Liver (tissue), 9 donors: ENCODE data around the gene XNDC1N. TPM values are rescaled to one million over a fixed set of nuclear protein-coding genes. Genes with fewer than 3 reads are reported as not detected.

Experiments used
- DNase-seq: peaks from one replicate; pipeline ENCODE4 v3.0.0-alpha.2; 2017; ENCODE audit warnings: low spot score
- H3K27ac ChIP-seq, 2 donors: one replicate each; pipeline ENCODE4 v1.7.0; 2013; ENCODE audit warnings: inconsistent platforms in 2 of 2, low read length in 2 of 2, control low read depth in 1 of 2, low read depth in 1 of 2, mild to moderate bottlenecking in 1 of 2
- H3K27me3 ChIP-seq, 4 donors: one replicate each; pipeline versions ENCODE4 v1.6.1 to v1.7.0; 2013; ENCODE audit warnings: low read length in 3 of 4, inconsistent platforms in 1 of 4, mild to moderate bottlenecking in 1 of 4, moderate library complexity in 1 of 4; ENCODE audit not compliant: control insufficient read depth in 4 of 4, insufficient read depth in 4 of 4
- H3K36me3 ChIP-seq, 4 donors: one replicate each; pipeline versions ENCODE4 v1.6.1 to v1.7.0; 2013; ENCODE audit warnings: low read length in 3 of 4, mild to moderate bottlenecking in 3 of 4, low read depth in 1 of 4, moderate library complexity in 1 of 4; ENCODE audit not compliant: control insufficient read depth in 4 of 4, insufficient read depth in 3 of 4
- H3K4me1 ChIP-seq, 4 donors: one replicate each; pipeline versions ENCODE4 v1.6.1 to v1.7.0; 2013; ENCODE audit warnings: low read length in 3 of 4, mild to moderate bottlenecking in 3 of 4, moderate library complexity in 1 of 4; ENCODE audit not compliant: control insufficient read depth in 4 of 4, insufficient read depth in 4 of 4
- H3K4me3 ChIP-seq, 3 donors: one replicate each; pipeline versions ENCODE4 v1.6.1 to v1.7.0; 2013; ENCODE audit warnings: low read length in 3 of 3, control low read depth in 1 of 3, low read depth in 1 of 3, mild to moderate bottlenecking in 1 of 3
- H3K9ac ChIP-seq, 2 donors: one replicate each; pipeline ENCODE4 v1.7.0; 2013; ENCODE audit warnings: low read length in 2 of 2, mild to moderate bottlenecking in 2 of 2, moderate library complexity in 2 of 2, control low read depth in 1 of 2, low read depth in 1 of 2
- H3K9me3 ChIP-seq, 4 donors: one replicate each; pipeline versions ENCODE4 v1.6.1 to v1.7.0; 2013; ENCODE audit warnings: low read length in 3 of 4; ENCODE audit not compliant: control insufficient read depth in 4 of 4
- EGR1 ChIP-seq, 2 donors: IDR thresholded peaks; 2 replicates each; pipeline ENCODE4 v1.6.1; 2016 to 2018; ENCODE audit warnings: antibody characterized with exemption in 2 of 2, low read depth in 2 of 2
- FOXA2 ChIP-seq: IDR thresholded peaks from 2 replicates; pipeline ENCODE4 v1.6.1; 2016; ENCODE audit warnings: antibody characterized with exemption
- GABPA ChIP-seq, 2 donors: IDR thresholded peaks in 1 of 2; conservative IDR thresholded peaks in 1 of 2; 2 replicates each; pipeline ENCODE4 v1.6.1; 2016; ENCODE audit warnings: antibody characterized with exemption in 2 of 2, mild to moderate bottlenecking in 1 of 2, moderate library complexity in 1 of 2
- HNF4A ChIP-seq, 2 donors: conservative IDR thresholded peaks; 2 replicates each; pipeline ENCODE4 v1.6.1; 2016; ENCODE audit warnings: antibody characterized with exemption in 2 of 2, mild to moderate bottlenecking in 2 of 2
- HNF4G ChIP-seq: IDR thresholded peaks from 2 replicates; pipeline ENCODE4 v1.6.1; 2016; ENCODE audit warnings: antibody characterized with exemption
- JUND ChIP-seq, 2 donors: IDR thresholded peaks; 2 replicates each; pipeline ENCODE4 v1.6.1; 2016; ENCODE audit warnings: antibody characterized with exemption in 2 of 2
- NR2F2 ChIP-seq: IDR thresholded peaks from 2 replicates; pipeline ENCODE4 v1.6.1; 2016; ENCODE audit warnings: antibody characterized with exemption
- RAD21 ChIP-seq, 2 donors: IDR thresholded peaks; 2 replicates each; pipeline ENCODE4 v1.6.1; 2016; ENCODE audit warnings: antibody characterized with exemption in 2 of 2, mild to moderate bottlenecking in 2 of 2
- RXRA ChIP-seq, 2 donors: IDR thresholded peaks; 2 replicates each; pipeline ENCODE4 v1.6.1; 2017 to 2018; ENCODE audit warnings: antibody characterized with exemption in 2 of 2, mild to moderate bottlenecking in 1 of 2
- SP1 ChIP-seq: IDR thresholded peaks from 2 replicates; pipeline ENCODE4 v1.6.1; 2018; ENCODE audit warnings: antibody characterized with exemption, mild to moderate bottlenecking
- YY1 ChIP-seq: IDR thresholded peaks from 2 replicates; pipeline ENCODE4 v1.6.1; 2016; ENCODE audit warnings: antibody characterized with exemption, mild to moderate bottlenecking
- WGBS: extraction: QIAGEN DNeasy Blood & Tissue Kit; methylation state at CpG from one replicate; pipeline ENCODE4 v1.1.7; 2013; 5-methylcytosine and 5-hydroxymethylcytosine counted together
- polyA plus RNA-seq, 2 donors: library from polyadenylated mRNA; stranded (reverse) in 1 of 2; unstranded in 1 of 2; fragments of 200-250 nt in 1 of 2; fragments of >200 nt in 1 of 2; fragmentation: Nextera tagmentation in 1 of 2; extraction: Ambion mirVana in 1 of 2; gene quantifications; one replicate each; pipeline versions ENCODE4 v1.2.1 to v1.2.3, GENCODE V29; 2013 to 2015
- total RNA-seq, 2 donors: library from RNA; depleted of rRNA; stranded (reverse); fragments of >200 nt; gene quantifications; one replicate each; pipeline ENCODE4 v1.2.3, GENCODE V29; 2014
- TF ChIP-seq, protein P1 (sequence below): fragments of 150-350 bp; IDR thresholded peaks from 2 replicates; pipeline ENCODE4 v1.5.1; 2017; ENCODE audit warnings: improper control_type of control experiment, low read depth, low read length; ENCODE audit not compliant: missing input control
- TF ChIP-seq, protein P2 (sequence below): IDR thresholded peaks from 2 replicates; pipeline ENCODE4 v1.6.1; 2016; ENCODE audit warnings: antibody characterized with exemption
- TF ChIP-seq, protein P3 (sequence below): IDR thresholded peaks from 2 replicates; pipeline ENCODE4 v1.6.1; 2016; ENCODE audit warnings: antibody characterized with exemption
- TF ChIP-seq, protein P4 (sequence below): IDR thresholded peaks from 2 replicates; pipeline ENCODE4 v1.6.1; 2016; ENCODE audit warnings: antibody characterized with exemption, mild to moderate bottlenecking
- donor health status: healthy.
- donor health status: healthy.
- donor health status: healthy.
- donor health status: healthy.
- donor health status: healthy.

Gene XNDC1N
- total and polyA plus RNA-seq, 4 donors: 0.59 to 7.9 (median 3.8) TPM

DNA sequence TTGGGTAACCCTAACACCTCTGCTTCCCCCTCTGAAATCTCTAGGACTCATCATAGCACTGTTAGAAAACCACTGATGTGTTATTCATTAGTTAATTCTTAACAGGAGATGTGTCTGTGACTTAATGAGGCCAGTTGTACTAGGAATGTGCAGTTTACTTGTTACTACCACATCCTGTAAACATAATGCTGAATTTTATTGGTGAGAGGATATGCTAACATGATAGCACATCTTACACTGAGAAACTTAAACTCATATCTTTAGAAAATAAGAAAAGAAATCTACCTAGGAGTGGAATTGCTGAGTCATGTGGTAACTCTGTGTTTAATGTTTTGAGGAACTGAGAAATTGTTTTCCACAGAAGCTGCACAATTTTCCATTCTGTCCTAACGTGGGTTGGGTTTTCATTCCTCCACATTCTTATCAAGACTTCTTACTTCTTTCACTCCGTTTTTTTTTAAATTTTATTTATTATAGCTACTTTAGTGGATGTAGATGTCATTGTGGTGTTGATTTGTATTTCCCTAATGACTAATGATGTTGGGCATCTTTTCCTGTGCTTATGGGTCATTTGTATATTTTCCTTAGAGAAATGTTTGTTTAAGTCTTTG lies 34.1 kb upstream of the XNDC1N start:
- TF ChIP-seq RAD21 (IDR thresholded peaks at IDR 0.05) (no peak), JUND (IDR thresholded peaks at IDR 0.05) (no peak), HNF4A (conservative IDR thresholded peaks at IDR 0.05) (no peak)
- TF ChIP-seq, protein P1, sequence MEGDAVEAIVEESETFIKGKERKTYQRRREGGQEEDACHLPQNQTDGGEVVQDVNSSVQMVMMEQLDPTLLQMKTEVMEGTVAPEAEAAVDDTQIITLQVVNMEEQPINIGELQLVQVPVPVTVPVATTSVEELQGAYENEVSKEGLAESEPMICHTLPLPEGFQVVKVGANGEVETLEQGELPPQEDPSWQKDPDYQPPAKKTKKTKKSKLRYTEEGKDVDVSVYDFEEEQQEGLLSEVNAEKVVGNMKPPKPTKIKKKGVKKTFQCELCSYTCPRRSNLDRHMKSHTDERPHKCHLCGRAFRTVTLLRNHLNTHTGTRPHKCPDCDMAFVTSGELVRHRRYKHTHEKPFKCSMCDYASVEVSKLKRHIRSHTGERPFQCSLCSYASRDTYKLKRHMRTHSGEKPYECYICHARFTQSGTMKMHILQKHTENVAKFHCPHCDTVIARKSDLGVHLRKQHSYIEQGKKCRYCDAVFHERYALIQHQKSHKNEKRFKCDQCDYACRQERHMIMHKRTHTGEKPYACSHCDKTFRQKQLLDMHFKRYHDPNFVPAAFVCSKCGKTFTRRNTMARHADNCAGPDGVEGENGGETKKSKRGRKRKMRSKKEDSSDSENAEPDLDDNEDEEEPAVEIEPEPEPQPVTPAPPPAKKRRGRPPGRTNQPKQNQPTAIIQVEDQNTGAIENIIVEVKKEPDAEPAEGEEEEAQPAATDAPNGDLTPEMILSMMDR: no peak
- Histone ChIP-seq H3K9me3 (no peaks in the 10 kb centered on the region), H3K9ac (no peak overlapping the region), H3K4me1 (no peaks in the 10 kb centered on the region), H3K27ac (no peak overlapping the region), H3K36me3 (peaks cover 0 to 17% (median 6%) of the 10 kb centered on the region in 4 donors), H3K27me3 (no peaks in the 10 kb centered on the region), H3K4me3 (no peak overlapping the region)
- no peak for DNase-seq
- WGBS: 67% methylated on average over 2 of the region's 2 CpGs

DNA sequence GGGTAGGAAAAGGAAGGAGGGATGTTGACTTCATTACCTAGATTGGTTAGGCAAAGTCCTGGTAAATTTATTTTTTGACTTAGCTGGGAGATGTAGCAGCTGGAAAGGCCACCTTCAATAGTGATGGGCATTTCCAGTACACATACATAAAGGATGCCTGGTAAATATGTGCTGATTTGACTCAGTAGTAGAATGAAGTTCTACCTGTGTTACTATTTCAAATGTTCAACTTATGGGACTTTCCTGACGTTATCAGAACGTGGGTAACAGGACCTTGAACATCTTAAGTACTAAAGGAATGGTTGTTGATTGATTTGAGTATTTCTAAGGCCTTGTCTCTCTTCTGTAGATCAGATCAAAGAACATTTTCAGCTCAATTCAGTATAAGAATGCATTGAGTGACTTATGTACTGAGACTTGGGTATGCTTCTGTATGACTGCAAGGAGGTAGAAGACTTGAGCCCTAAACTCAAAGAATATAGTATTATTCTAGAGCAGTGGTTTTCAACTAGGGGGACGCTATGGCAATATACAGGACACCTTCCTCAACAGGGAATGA lies 27.6 kb upstream of the XNDC1N start:
- no peak overlapping the region for H3K4me3 ChIP-seq
- no peak for DNase-seq
- no peak overlapping the region for H3K9ac ChIP-seq
- 63% methylated on average over 3 of the region's 3 CpGs for WGBS
- TF ChIP-seq RXRA (IDR thresholded peaks at IDR 0.05): no peak
- TF ChIP-seq, protein P2, sequence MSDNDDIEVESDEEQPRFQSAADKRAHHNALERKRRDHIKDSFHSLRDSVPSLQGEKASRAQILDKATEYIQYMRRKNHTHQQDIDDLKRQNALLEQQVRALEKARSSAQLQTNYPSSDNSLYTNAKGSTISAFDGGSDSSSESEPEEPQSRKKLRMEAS: no peak
- TF ChIP-seq FOXA2: no peak
- no peak for TF ChIP-seq NR2F2
- no peak for TF ChIP-seq EGR1 (IDR thresholded peaks at IDR 0.05; ENCODE audit: low read depth in 2 of 2)
- TF ChIP-seq, protein P3, sequence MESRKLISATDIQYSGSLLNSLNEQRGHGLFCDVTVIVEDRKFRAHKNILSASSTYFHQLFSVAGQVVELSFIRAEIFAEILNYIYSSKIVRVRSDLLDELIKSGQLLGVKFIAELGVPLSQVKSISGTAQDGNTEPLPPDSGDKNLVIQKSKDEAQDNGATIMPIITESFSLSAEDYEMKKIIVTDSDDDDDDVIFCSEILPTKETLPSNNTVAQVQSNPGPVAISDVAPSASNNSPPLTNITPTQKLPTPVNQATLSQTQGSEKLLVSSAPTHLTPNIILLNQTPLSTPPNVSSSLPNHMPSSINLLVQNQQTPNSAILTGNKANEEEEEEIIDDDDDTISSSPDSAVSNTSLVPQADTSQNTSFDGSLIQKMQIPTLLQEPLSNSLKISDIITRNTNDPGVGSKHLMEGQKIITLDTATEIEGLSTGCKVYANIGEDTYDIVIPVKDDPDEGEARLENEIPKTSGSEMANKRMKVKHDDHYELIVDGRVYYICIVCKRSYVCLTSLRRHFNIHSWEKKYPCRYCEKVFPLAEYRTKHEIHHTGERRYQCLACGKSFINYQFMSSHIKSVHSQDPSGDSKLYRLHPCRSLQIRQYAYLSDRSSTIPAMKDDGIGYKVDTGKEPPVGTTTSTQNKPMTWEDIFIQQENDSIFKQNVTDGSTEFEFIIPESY: no peak
- TF ChIP-seq HNF4A (conservative IDR thresholded peaks at IDR 0.05): no peak
- no peak for TF ChIP-seq GABPA (IDR thresholded peaks at IDR 0.05 in 1 of 2, conservative IDR thresholded peaks at IDR 0.05 in 1 of 2)
- no peak for TF ChIP-seq RAD21 (IDR thresholded peaks at IDR 0.05)
- TF ChIP-seq JUND (IDR thresholded peaks at IDR 0.05): no peak
- TF ChIP-seq HNF4G: no peak
- no peak for TF ChIP-seq YY1
- TF ChIP-seq, protein P4, sequence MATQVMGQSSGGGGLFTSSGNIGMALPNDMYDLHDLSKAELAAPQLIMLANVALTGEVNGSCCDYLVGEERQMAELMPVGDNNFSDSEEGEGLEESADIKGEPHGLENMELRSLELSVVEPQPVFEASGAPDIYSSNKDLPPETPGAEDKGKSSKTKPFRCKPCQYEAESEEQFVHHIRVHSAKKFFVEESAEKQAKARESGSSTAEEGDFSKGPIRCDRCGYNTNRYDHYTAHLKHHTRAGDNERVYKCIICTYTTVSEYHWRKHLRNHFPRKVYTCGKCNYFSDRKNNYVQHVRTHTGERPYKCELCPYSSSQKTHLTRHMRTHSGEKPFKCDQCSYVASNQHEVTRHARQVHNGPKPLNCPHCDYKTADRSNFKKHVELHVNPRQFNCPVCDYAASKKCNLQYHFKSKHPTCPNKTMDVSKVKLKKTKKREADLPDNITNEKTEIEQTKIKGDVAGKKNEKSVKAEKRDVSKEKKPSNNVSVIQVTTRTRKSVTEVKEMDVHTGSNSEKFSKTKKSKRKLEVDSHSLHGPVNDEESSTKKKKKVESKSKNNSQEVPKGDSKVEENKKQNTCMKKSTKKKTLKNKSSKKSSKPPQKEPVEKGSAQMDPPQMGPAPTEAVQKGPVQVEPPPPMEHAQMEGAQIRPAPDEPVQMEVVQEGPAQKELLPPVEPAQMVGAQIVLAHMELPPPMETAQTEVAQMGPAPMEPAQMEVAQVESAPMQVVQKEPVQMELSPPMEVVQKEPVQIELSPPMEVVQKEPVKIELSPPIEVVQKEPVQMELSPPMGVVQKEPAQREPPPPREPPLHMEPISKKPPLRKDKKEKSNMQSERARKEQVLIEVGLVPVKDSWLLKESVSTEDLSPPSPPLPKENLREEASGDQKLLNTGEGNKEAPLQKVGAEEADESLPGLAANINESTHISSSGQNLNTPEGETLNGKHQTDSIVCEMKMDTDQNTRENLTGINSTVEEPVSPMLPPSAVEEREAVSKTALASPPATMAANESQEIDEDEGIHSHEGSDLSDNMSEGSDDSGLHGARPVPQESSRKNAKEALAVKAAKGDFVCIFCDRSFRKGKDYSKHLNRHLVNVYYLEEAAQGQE: no peak
- TF ChIP-seq, protein P1: no peak
- TF ChIP-seq SP1: no peak
- no peak overlapping the region for H3K27ac ChIP-seq
- no peaks in the 10 kb centered on the region for H3K27me3 ChIP-seq
- H3K9me3 ChIP-seq: no peaks in the 10 kb centered on the region
- H3K36me3 ChIP-seq: peaks cover 0 to 9% (median 0%) of the 10 kb centered on the region in 4 donors
- no peaks in the 10 kb centered on the region for H3K4me1 ChIP-seq
